ENCODE data around the gene RNF213. TPM values are rescaled to one million over a fixed set of nuclear protein-coding genes. Genes with fewer than 3 reads are reported as not detected.

Gene RNF213
- polyA plus RNA-seq, 3 donors: 54.7 to 107 (median 104) TPM

- DNase-seq: no peak
Observed at GRCh38 chr17:80364091-80364691, 103.5 kb downstream of the RNF213 start.

GRCh38 chr17:80365001-80365965 lies 104.6 kb downstream of the RNF213 start:
- no peak for DNase-seq

GRCh38 chr17:80365983-80366382 lies 105.3 kb downstream of the RNF213 start:
- DNase-seq: no peak

GRCh38 chr17:80367503-80367902 lies 106.9 kb downstream of the RNF213 start:
- no peak for DNase-seq

GRCh38 chr17:80371196-80371595 lies 110.5 kb downstream of the RNF213 start:
- DNase-seq: no peak

- DNase-seq: no peak
Observed at GRCh38 chr17:80372456-80372855, 111.8 kb downstream of the RNF213 start.

- DNase-seq: no peak
Observed at GRCh38 chr17:80372922-80373570, 112.4 kb downstream of the RNF213 start.

- no peak for DNase-seq
Observed at GRCh38 chr17:80374039-80374731, 113.5 kb downstream of the RNF213 start.

- DNase-seq: no peak
Observed at GRCh38 chr17:80374732-80375585, 114.3 kb downstream of the RNF213 start.

GRCh38 chr17:80376531-80376930 lies 115.9 kb downstream of the RNF213 start:
- no peak for DNase-seq

- DNase-seq: no peak
Observed at GRCh38 chr17:80377798-80378197, 117.1 kb downstream of the RNF213 start.

GRCh38 chr17:80379348-80379747 lies 118.7 kb downstream of the RNF213 start:
- no peak for DNase-seq

- no peak for DNase-seq
Observed at GRCh38 chr17:80380068-80380467, 119.4 kb downstream of the RNF213 start.

GRCh38 chr17:80380555-80381002 lies 119.9 kb downstream of the RNF213 start:
- DNase-seq: no peak

- no peak for DNase-seq
Observed at GRCh38 chr17:80381416-80381923, 120.8 kb downstream of the RNF213 start.

GRCh38 chr17:80382446-80382845 lies 121.8 kb downstream of the RNF213 start:
- no peak for DNase-seq

GRCh38 chr17:80382956-80383355 lies 122.3 kb downstream of the RNF213 start:
- DNase-seq: no peak

- DNase-seq: no peak
Observed at GRCh38 chr17:80384078-80384960, 123.7 kb downstream of the RNF213 start.

- DNase-seq: no peak
Observed at GRCh38 chr17:80385046-80385445, 124.4 kb downstream of the RNF213 start.

GRCh38 chr17:80386341-80386740 lies 125.7 kb downstream of the RNF213 start:
- no peak for DNase-seq

All from renal pelvis (tissue), 4 donors.